Effector CD4-positive, alpha-beta T cell (primary cell): ENCODE measurements around the gene HOXA1.

Source experiments
- DNase-seq: peaks from one replicate; pipeline ENCODE4 v3.0.0-alpha.2; 2020

The HOXA1 gene

GRCh38 chr7:27104341-27105058 is 8.7 kb upstream of the HOXA1 start:
- DNase-seq = no peak

- DNase-seq = no peak
Measured at GRCh38 chr7:27103489-27104226, 7.9 kb upstream of the HOXA1 start.

GRCh38 chr7:27102581-27103442 is 7.0 kb upstream of the HOXA1 start, which contains the start of gene HOXA2:
Gene HOXA2 (minus strand): TSS chr7:27102683. CDS start chr7:27102500, 183 bp downstream.
- no peak for DNase-seq

GRCh38 chr7:27101957-27102580 is 6.3 kb upstream of the HOXA1 start:
- DNase-seq = no peak

GRCh38 chr7:27101171-27101956 is 5.6 kb upstream of the HOXA1 start:
- DNase-seq = no peak

GRCh38 chr7:27100694-27101170 is 4.9 kb upstream of the HOXA1 start:
- no peak for DNase-seq

- DNase-seq = no peak
Measured at GRCh38 chr7:27099453-27100370, 3.9 kb upstream of the HOXA1 start.

GRCh38 chr7:27098578-27099451 is 3.0 kb upstream of the HOXA1 start:
- DNase-seq = no peak

GRCh38 chr7:27097686-27098577 is 2.1 kb upstream of the HOXA1 start:
- DNase-seq = no peak

GRCh38 chr7:27096768-27097514 is 1.1 kb upstream of the HOXA1 start:
- no peak for DNase-seq

- no peak for DNase-seq
Measured at GRCh38 chr7:27095050-27095896, 527 bp downstream of the HOXA1 start.

GRCh38 chr7:27094304-27095049 is 1.3 kb downstream of the HOXA1 start:
- DNase-seq = no peak

GRCh38 chr7:27093184-27093895 is 2.5 kb downstream of the HOXA1 start:
- DNase-seq = no peak

- DNase-seq = no peak
Measured at GRCh38 chr7:27092819-27093110, 3.0 kb downstream of the HOXA1 start.
